ACHN (cell line): ENCODE results near the gene RILP.
A peak's percentile ranks its signal among the peaks of the same experiment; 100 is the strongest.

Experiments used
- DNase-seq: peaks from one replicate; pipeline ENCODE4 v3.0.0-alpha.2; 2015
- in situ Hi-C: cut with HindIII; loops from 2 replicates; pipeline ENCODE4 v1.10.0; 2017; ENCODE audit warnings: low sequenced_read_pairs, low pct_ligation_motif_present, low pct_unique_long_range_greater_than_20kb

The RILP gene

DNA sequence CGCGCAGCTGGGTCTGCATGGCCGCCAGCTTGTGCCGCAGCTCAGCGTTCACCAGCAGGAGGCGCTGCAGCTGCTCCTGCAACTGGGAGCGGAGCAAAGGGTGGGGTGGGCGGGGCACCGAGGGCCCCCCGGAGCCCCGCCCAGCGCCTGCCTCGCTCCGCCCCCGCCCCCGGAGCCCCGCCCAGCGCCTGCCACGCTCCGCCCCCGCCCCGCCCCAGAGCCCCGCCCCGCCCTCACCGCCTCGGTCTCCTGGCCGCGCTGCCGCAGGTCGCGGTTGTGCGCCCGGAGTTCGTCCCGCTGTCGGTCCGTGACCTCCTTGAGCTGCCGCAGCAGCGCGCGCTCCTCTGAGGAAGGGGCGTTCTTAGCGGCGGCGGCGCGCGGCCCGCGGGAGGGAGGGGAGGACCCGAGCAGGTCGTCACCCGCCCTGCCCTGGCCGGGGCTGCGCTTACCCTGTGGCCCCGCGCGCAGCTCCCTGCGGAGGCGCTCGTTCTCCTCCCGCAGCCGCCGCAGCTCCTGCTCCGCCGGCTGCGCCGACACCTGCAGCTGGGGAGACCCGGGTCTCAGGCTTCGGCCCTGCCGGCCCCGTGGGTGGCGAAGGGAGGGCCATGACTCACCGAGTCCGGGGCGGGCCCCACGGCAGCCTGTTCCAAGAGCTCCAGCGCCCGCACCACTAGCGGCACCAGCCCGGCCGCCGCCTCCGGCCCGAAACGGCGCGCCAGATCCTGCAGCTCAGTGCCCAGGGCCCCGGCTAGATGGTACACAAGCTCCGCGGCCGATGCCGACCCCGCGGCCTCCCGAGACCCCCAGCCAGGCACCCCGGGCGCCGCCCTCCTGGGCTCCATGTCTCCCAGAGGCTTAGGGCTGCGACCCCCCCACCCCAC is 463 bp downstream of the RILP start:
- peak; percentile 96 for DNase-seq
- in situ Hi-C loops: no loop called here

DNA sequence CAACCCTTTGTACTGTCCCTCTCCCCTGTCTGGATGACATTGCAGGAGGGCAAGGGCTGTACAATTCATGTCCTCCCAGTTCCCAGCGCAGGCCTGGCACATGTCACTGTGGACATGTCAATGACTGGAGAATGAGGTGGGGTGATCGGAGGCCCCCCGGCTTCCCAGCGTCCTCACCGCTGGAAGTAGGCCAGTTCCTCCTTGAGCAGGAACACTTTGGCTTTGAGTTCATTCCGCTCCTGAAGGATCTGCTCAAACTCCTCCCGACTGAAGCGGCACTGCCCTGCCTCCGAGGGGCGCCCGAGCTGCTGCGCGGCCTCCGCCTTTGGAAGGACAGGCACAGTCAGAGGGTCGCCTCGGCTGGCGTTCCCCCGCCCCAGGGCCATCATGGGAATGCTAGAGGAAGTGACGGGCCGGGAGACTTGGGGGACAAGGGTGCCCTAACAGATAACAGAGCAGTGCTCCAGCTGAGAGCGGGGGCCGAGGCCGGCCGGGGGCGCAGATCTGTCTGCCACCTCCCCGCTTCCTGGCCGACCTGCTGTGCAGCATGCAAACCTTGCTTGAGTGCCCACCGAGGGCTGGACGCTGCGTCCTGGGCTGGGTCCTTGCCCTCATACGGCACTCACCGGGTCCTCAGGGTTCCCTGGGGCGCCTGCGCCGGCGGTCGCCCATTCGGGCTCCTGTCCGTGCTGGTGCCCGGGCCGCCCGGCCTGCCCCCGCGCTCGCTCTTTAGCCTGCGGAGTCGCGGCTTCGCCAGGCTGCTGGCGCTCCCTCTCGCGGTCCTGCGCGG is 1.3 kb downstream of the RILP start:
- in situ Hi-C loops: no loop called here

DNA sequence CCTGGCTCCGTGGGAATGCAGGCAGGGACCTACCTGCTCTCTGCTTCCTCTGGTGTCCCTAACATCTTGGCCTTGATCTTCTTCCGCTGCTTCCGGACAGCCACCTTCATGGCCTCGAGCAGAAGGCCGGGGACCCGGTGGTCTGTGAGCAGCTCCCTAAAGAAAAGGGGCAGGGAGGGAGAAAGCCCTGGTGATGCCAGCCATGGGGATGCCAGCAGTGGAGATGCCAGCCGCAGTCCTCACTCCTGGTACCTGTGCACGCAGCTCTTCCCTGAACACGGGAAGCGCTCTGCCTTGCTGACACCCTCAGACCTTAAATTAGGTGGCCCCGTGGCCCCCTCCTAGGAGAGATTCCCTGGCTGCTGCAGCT is 1.9 kb downstream of the RILP start:
- in situ Hi-C loops: no loop called here
- no peak for DNase-seq

More for the DNA sequence above, 1.3 kb downstream of the RILP start:
- no peak for DNase-seq

DNA sequence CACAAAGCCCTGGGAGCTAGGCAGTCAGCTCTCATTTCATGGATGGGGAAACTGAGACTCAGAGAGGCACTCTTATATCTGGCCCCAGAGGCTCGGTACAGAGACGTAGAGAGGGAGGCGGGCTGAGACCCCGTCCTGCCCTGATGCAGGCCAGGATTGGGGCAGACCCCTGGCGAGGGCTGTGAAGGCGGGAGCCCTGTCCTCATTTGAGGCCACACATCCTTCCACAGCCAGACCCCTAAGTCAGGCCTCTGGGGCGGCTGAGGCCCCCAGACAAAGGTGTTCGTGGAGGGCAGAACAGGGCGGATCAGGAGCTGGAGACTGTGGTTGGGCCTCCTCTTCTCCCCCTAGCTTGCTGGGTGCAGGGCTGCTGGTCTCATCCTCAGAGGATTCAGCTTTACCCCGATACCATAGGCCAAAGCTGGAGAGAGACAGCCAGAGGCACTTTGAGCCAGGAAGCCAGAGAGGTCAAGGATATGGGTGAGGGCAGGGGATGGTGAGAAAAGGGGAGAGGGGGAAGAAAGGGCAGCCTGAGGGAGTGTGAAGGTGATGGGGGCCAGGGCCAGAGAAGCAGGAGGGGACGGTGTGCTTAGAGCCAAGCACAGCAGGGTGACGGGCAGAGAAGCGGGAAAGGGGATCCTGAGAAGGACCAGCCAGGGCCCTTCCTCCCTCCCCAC is 3.3 kb downstream of the RILP start:
- no peak for DNase-seq
- in situ Hi-C loops: no loop called here

DNA sequence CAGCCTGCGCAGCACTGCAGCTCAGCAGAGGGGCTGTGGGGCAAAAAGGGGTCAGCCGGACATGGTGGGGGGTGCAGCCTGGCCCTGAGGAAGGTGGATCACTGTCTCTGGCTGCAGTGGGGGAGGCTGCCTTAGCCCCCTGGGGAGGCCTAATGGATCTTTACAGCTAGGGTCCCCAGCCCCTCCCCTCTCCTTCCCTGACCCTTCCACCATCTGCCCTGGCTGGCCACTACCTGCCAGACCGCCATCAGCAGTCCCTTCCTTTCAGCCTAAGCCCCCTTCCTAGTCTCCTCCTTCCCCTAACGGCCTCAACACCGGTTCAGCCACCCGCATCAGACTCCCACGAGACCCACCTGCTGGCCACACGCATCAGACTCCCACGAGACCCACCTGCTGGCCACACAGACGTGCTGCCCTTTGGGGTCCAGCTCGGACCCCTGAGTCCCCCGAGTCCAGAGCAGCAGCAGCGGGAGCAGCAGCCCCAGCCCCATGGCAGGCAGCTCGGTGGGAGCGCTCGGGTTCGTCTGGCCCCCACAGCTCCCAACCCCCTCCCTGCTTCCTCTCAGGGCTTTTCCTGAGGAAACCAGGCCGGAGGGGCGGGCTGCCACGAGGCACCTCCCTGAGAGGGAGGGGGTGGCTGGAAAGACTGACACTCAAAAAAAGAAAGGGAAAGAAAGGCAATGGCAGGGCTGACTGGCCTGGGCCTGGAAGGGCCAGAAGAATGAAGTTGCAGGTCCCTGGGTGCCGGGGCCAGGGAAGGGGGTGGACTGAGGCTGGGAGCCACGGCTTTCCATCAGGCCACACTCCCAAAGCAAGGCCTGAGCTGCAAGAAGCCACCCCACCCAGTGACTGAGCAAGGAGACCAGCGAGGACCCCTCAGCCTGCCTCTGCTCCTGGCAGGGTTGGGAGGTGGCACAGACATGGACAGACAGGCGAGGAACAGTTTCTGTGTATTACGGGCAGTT is 4.2 kb downstream of the RILP start, which contains the start of gene SCARF1:
TSS of gene SCARF1 (minus strand) at position 526 of the 965 bp plus-strand sequence. CDS start at position 491, 35 bp downstream.
- no peak for DNase-seq
- in situ Hi-C loops: no loop called here

DNA sequence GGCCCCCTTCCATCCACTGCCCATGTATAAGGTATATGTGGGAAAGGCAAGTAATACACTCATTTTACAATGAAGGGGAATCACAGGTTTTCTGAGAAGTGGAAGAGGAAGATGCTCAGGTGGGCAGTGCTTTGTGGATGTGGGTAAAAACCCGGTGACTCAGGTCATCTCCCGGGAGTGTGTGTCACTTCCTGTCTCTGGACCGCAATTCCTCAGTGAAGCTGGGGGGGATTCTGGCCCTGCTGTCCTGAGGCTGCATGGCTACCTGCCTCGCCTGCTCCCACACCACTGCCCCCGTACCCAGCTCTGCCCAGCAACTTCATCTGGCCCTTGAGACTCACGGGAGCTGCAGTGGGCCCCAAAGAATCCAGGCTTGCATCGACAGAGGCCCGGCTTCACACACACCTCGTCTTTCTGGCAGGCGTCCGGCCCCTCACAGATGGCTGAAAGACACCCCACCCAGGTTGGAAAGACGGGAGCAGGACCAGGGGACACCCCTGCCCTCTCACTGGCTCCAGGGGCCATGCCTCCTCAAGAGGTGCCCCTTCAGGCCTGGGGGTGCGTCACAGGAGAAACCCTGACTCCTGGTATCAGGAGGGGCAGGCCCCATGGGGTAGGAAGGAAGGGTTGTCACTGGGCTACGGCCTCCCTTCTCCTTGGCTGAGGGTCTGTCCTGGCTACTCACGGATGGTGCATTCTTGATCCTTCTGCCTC is 5.0 kb downstream of the RILP start:
- peak; percentile 82 for DNase-seq
- in situ Hi-C loops: no loop called here

DNA sequence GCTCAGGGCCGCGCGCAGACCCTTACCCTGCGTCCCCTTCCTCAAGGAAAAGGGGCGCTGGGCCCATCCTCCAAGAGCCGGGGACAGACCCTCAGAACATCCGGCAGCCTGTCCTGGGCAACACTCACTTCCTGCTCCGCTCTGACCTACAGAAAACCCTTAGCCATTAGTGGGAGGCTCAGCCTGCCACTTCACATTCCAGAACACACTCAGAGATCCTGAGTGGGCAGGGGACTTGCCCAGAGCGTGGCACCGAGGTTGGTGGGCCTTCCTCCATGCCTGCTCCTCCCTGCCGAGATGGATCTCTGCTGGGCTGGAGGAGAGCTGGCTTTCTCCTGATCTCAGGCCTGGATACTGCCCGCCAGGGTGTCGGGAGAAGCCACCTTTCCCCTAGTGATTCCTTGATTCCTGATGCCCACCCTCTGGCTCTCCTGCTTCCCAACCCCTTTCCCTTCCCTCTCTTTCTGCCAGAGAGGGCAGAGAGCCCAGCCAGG is 5.6 kb downstream of the RILP start:
- DNase-seq: peak; percentile 43
- in situ Hi-C loops: no loop called here

DNA sequence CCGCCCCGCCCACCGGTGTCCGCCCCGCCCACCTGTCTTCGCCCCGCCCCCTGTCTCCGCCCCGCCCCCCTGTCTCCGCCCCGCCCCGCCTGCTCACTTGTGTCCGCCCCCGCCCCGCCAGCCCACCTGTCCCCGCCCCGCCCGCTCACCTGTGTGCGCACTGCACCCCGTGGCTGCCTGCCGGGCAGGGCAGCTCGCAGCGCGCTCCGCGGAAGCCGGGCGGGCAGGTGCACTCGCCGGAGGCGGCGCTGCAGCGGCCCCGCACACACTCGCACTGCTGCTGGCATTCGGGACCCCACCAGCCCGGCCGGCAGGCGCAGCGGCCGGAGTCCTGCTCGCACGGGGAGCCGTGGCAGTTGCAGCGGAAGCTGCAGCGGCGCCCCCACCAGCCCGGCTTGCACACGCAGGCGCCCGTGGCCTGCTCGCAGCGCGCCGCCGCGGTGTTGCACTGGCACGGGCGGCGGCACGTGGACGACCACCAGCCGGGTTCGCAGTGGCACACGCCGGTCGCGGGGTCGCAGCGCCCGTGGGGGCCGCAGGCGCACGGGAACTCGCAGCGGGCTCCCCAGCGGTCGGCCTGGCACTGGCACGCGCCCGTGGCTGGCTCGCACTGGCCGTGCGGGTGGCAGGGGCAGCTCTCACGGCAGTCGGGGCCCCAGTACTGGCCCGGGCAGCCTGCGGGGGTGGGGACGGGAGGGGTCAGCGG is 6.2 kb downstream of the RILP start:
- peak; percentile 33 for DNase-seq
- in situ Hi-C loops: no loop called here

DNA sequence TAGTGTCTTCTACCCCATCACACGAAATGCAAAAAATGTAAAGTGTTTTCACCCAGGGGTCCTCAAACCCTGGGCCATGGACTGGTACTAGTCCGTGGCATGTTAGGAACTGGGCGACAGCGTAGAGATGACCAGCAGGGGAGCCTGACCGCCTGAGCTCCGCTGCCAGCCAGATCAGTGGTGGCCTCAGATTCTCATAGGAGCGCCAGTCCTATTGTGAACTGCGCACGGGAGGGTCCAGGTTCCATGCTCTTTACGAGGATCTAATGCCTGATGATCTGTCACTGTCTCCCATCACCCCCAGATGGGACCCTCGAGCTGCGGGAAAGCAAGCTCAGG is 8.6 kb downstream of the RILP start:
- DNase-seq: no peak
- in situ Hi-C loops: no loop called here

DNA sequence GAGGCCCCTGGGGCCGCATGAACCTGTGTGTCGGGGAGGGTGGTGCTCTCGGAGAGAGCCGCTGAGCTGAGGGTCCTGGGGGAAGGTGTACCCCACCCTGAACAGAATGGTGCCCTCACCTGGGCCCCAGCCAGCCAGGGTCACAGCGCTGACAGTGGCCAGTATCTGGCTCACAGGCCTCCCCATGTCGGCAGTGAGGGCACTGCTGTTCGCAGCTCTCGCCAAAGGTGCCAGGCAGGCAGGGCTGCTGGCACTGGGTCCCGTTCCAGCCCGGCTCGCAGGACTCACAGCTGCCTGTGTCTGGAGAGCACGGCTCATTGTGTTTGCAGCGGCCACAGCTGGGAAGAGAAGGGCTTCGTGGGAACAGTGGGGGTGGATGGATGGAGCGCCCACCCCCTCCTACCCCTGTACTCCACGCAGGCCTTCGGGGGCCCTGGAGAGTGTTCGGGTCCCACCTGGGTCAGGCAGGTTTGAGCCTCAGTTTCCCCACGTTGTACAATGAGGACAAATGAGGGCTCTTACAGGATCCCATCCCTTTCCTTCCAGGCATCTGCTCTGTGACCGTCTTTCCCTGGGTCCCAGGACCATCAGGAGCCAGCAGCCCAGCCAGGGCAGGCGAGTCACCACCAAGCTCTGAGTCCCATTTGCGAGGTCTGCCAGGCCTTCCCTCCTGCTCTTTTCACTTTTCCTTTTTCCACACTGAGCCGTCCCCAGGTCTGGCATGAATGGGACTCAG is 9.2 kb downstream of the RILP start:
- no peak for DNase-seq
- in situ Hi-C loops: no loop called here

DNA sequence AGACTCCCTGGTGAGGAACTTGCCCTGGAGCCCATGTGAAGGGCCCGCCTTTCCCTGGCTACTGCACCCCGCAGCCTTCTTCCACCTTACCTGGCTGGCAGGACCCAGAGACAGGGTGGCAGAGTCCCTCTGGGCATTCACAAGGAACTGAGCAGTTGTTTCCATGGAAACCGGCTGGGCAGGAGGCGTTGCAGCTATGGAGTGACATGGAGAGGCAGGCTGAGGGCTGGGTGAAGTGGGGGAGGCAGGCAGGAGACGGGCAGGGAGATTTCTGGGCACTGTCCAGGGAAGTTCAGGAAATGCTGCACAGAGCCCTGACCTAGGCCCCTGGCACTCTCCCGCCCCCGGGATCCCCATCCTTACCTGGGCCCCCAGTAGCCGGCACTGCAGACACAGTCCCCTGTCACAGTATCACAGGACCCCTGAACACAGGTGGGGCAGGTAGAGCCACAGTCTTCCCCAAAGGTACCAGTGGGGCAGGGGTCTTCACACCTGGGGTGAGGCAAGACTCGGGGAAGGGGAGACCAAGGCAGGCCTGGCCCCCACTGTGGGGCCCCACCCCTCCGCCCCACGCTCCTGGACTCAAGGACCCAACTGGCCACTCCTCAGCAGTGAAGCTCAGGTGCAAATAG is 10.0 kb downstream of the RILP start:
- DNase-seq: no peak
- in situ Hi-C loops: no loop called here

DNA sequence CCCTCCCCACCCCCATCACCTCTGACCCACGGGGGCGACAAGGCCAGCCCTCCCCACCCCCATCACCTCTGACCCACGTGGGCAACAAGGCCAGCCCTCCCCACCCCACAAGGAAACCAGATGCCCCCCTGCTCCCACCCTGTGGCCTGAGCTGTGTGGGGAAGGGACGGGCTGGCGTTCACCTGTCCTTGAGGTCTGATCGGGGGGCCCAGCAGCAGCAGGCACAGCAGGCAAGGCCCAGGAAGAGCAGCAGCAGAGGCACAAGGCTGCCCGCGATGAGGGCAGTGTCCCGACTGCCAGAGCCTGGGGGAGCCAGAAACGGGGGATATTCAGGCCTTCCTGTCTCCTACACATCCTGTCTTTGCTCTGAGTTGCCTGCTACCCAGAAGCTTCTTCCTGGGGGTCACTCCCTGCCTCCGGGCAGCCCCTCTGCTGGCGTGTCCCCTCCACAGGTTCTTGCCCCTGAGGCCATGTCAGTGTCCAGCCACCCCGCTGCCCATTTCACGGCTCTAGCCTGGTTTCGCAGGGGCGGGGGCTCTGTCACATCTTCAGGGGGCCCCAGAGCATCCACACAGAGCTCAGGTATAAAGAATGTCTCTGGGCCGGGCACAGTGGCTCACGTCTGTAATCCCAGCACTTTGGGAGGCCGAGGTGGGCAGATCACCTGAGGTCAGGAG is 10.9 kb downstream of the RILP start:
- in situ Hi-C loops: no loop called here
- DNase-seq: no peak

DNA sequence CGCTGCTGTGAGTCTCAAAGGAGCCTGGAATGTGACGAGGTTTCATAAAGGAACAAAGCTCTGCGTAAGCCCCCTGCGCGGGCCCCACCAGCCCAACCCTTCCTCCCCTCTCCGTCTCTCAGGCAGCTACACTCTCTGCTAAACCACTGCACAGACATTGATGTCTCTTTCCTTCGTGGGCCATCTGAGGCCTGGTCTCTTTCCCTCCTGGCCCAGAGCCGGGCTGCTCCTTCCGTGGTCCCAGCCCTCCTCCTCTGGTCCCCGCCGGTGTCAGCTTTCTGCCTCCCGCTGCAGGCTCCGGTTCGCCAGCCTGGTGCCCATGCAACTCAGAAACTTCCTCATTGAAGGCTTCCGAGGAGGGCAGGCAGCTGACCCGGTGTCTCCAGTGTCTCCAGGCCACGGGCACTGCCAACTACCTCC is 11.5 kb downstream of the RILP start:
- DNase-seq: no peak
- in situ Hi-C loops: no loop called here

DNA sequence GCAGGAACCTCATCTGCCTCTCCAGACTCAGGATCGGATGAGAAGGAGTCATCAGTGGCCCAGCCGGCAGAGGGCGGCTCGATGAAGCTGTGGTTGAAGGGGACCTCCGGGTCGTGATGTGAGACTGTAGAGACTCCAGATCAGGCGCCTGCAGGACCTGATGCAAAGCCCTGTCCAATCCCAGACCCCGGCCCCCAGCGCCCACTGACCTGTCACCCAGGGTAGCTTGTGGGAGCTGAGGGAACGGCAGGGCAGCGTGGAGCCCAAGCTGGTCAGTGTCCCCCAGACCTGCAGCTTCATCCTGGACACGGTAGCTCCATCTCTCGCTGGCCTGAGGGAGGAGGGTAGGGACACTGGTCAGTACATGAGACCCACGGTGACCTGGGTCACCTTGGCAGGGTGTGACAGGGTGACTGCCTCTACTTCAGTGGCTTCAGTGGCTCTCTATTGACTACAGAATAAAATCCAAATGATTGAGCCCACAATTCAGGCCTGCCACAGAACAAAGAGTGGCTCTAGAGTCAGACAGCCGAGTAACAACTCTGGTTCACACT is 12.9 kb downstream of the RILP start:
- in situ Hi-C loops: no loop called here
- no peak for DNase-seq
